KMS-11 (cell line): Measurements from ENCODE around the gene AMOTL2.

Experiments
- H2AFZ ChIP-seq: fragments of 200-600 bp; sonication (generic); 2 replicates; pipeline ENCODE4 v1.6.1; 2016; ENCODE audit warnings: antibody characterized with exemption, mixed run types, low read depth
- H3K27ac ChIP-seq: fragments of 200-600 bp; sonication (generic); 2 replicates; pipeline ENCODE4 v1.6.1; 2016; ENCODE audit warnings: mild to moderate bottlenecking, mixed run types
- H3K27me3 ChIP-seq: fragments of 200-600 bp; sonication (generic); 2 replicates; pipeline ENCODE4 v1.6.1; 2017; ENCODE audit warnings: mild to moderate bottlenecking, low read depth, mixed run types, moderate library complexity; ENCODE audit not compliant: insufficient read depth
- H3K36me3 ChIP-seq: fragments of 200-600 bp; sonication (generic); 2 replicates; pipeline ENCODE4 v1.6.1; 2017; ENCODE audit warnings: mild to moderate bottlenecking, mixed run types; ENCODE audit not compliant: insufficient read depth
- H3K4me1 ChIP-seq: fragments of 200-600 bp; sonication (generic); 2 replicates; pipeline ENCODE4 v1.6.1; 2016; ENCODE audit warnings: mild to moderate bottlenecking, low read depth, mixed run types; ENCODE audit not compliant: poor library complexity, severe bottlenecking
- H3K4me2 ChIP-seq: fragments of 200-600 bp; sonication (generic); 2 replicates; pipeline ENCODE4 v1.7.0; 2016; ENCODE audit warnings: mild to moderate bottlenecking, mixed run types
- H3K4me3 ChIP-seq: fragments of 200-600 bp; sonication (generic); IDR thresholded peaks from 2 replicates; pipeline ENCODE4 v1.6.1; 2017; ENCODE audit warnings: low read depth, low read length, mixed read lengths; ENCODE audit not compliant: insufficient read depth
- H3K79me2 ChIP-seq: fragments of 200-600 bp; sonication (generic); 2 replicates; pipeline ENCODE4 v1.6.1; 2016; ENCODE audit warnings: low read depth, mixed run types; ENCODE audit not compliant: insufficient read depth
- H3K9ac ChIP-seq: fragments of 200-600 bp; sonication (generic); 2 replicates; pipeline ENCODE4 v1.6.1; 2016; ENCODE audit warnings: mild to moderate bottlenecking, mixed run types
- H4K20me1 ChIP-seq: fragments of 200-600 bp; sonication (generic); 2 replicates; pipeline ENCODE4 v1.6.1; 2016; ENCODE audit warnings: mild to moderate bottlenecking, mixed run types; ENCODE audit not compliant: insufficient read depth
- TF ChIP-seq, protein P1 (sequence below): fragments of 200-600 bp; sonication (generic); conservative IDR thresholded peaks from 2 replicates; pipeline ENCODE4 v1.6.1; 2017; ENCODE audit warnings: low read depth, mild to moderate bottlenecking, antibody characterized with exemption, low read length, moderate library complexity, mixed read lengths

The AMOTL2 gene

DNA sequence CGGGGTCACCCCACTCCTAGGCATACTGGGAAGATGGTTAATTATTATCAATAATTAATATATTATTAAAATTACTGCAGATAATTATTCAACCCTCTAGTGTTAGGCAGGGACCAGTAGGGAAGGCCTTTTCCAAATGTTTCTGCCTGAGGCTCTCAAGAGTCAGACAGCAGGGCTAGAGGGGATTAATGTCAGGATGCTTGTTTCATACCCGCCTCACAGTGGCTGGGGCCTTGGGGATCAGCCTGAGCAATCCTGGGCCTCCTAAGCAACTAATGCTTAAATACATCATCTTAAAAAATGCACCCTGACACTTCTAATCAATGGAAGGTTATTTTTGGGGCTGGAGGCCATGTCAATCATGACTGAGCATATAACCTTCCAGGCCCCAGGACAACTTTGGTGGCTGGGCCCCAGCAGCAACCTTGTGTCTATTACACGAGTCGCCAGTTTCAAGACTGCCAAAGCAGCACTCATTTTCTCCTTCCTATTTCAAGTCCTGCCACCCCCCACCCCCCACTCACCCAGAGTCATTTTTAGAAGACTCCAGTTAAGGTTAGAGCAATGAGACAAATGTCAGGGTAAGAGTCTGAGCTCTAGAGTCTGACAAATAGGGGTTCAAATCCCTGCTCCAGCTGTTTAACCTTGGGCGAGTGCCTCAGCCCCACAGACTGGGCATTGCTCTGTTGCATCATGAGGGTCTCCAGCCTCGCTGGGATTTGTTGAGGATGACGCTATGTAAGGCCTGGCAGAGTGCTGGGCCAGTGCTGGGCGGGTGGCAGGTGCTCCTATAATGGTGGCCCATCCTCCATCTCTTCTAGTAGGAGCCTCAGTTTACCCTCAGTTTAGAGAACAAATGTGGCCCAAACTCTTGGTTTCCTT, 6.1 kb downstream of the AMOTL2 start:
- TF ChIP-seq, protein P1, sequence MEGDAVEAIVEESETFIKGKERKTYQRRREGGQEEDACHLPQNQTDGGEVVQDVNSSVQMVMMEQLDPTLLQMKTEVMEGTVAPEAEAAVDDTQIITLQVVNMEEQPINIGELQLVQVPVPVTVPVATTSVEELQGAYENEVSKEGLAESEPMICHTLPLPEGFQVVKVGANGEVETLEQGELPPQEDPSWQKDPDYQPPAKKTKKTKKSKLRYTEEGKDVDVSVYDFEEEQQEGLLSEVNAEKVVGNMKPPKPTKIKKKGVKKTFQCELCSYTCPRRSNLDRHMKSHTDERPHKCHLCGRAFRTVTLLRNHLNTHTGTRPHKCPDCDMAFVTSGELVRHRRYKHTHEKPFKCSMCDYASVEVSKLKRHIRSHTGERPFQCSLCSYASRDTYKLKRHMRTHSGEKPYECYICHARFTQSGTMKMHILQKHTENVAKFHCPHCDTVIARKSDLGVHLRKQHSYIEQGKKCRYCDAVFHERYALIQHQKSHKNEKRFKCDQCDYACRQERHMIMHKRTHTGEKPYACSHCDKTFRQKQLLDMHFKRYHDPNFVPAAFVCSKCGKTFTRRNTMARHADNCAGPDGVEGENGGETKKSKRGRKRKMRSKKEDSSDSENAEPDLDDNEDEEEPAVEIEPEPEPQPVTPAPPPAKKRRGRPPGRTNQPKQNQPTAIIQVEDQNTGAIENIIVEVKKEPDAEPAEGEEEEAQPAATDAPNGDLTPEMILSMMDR = no peak
- H3K27ac ChIP-seq = no peak overlapping the region
- no peaks in the 10 kb centered on the region for H4K20me1 ChIP-seq
- no peak overlapping the region for H3K9ac ChIP-seq
- no peak overlapping the region for H3K4me3 ChIP-seq
- H3K4me2 ChIP-seq = no peak overlapping the region
- H3K4me1 ChIP-seq = no peaks in the 10 kb centered on the region
- no peak overlapping the region for H2AFZ ChIP-seq
- H3K79me2 ChIP-seq = no peaks in the 10 kb centered on the region
- no peaks in the 10 kb centered on the region; the same call in 1 of the 2 replicates for H3K27me3 ChIP-seq
- H3K36me3 ChIP-seq = no peaks in the 10 kb centered on the region

DNA sequence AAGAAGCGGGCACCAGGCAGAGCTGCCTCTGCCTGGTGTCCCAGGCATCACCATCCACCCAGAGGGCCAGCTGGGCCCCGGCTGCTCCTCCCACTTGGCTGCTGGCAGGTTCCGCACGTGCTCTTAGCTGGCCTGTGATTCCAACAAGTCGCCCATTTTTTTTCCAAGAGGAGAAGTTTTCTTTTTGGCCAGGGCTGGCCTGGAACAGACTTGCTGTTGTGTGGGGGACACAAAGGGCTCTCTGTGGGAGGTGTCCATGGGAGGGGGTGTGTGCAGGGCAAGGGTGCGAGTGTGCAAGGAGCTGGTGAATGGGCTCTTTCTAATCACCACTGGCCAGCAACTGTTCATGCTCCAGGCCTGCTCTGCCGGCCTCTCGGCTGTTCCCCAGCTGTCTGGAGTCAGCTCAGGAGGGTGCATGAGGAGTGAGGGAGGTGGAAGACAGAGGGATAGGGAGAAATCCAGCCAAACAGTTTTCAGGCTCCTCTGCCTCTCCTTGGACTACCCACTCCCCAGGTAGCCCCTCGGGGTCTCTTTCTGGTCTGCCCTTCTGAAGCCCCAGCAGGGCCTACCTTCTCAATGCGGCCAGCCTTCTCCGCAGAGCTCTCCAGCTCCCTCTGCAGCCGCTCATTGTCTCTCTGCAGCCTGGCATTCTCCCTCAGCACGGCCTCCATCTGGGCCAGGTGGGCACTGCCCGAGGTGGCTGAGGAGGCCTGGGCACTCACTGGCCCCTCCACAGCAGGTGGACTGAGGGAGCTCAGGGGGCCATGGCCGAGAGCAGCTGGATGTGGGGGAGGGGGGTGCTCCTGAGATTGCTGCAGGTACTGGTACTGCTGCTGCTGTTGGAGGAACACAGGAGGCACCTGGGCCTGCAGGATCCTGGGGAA, 7.1 kb downstream of the AMOTL2 start:
- no peak overlapping the region for H3K4me2 ChIP-seq
- H3K27me3 ChIP-seq = no peaks in the 10 kb centered on the region
- no peaks in the 10 kb centered on the region for H3K4me1 ChIP-seq
- TF ChIP-seq, protein P1 = no peak
- H3K79me2 ChIP-seq = no peaks in the 10 kb centered on the region
- H4K20me1 ChIP-seq = no peaks in the 10 kb centered on the region
- H3K36me3 ChIP-seq = no peaks in the 10 kb centered on the region
- H3K27ac ChIP-seq = no peak overlapping the region
- H3K9ac ChIP-seq = no peak overlapping the region
- no peak overlapping the region for H3K4me3 ChIP-seq
- no peak overlapping the region for H2AFZ ChIP-seq

DNA sequence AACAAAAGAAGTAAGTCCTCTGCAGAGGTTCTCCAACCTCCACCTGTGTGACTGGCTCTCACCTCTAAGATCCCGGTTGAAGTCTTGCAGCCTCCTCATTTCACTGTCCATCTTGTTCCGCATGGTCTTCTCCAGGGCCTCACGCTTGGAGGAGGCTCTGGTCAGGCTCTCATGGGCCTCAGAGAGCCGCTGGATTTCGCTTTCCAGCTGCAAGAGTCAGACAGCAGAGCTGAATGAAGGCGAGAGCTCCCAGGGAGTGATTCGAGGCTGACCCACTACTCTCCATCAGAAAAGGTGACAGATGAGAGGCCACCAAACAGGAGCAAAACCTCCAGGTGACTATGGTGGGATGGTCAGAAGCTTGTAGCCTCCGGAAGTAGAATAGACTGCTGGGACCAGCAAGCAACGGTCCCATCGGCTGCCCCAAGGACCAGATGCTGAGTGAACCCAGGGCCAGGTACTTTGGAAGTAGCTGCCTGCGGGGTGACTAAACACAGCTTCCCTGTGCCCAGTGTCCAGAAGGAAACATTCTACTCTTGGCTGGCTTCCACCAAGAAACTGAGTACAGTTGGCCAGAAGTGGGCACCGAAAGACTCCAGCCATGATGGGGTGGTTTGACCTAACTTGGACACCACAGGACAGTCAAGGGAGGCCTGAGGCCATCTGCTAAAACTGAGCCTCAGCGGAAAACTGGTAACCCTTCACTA, 7.9 kb downstream of the AMOTL2 start:
- Histone ChIP-seq H3K9ac (no peak overlapping the region), H3K4me1 (no peaks in the 10 kb centered on the region), H3K36me3 (no peaks in the 10 kb centered on the region), H3K79me2 (no peaks in the 10 kb centered on the region), H3K4me3 (no peak overlapping the region), H2AFZ (no peak overlapping the region), H4K20me1 (no peaks in the 10 kb centered on the region), H3K27me3 (no peaks in the 10 kb centered on the region), H3K4me2 (no peak overlapping the region), H3K27ac (no peak overlapping the region)
- TF ChIP-seq, protein P1 = no peak

DNA sequence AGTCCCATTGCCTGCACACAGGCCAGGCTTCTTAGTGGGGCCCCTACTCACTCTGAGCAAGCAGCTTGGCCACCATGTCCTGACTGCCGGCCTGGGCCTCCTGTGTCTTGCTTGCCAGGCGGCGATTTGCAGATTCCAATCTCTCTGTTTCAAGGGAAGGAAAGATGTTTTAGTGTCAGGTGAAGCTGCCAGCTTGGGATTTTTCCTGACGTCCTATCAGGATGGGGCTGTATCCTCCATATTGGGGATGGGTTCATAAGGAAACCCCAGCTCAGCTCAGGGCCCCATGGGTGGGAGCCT, 8.5 kb downstream of the AMOTL2 start:
- Histone ChIP-seq H4K20me1 (no peaks in the 10 kb centered on the region), H3K27me3 (no peaks in the 10 kb centered on the region), H3K79me2 (no peaks in the 10 kb centered on the region), H3K4me1 (no peaks in the 10 kb centered on the region), H3K36me3 (no peaks in the 10 kb centered on the region), H3K27ac (no peak overlapping the region), H2AFZ (no peak overlapping the region), H3K4me3 (no peak overlapping the region), H3K4me2 (no peak overlapping the region), H3K9ac (no peak overlapping the region)
- TF ChIP-seq, protein P1 = no peak
